ENCODE results near the gene PLEKHA4.
A peak's percentile ranks its signal among the peaks of the same experiment; 100 is the strongest.

PLEKHA4 gene

DNA sequence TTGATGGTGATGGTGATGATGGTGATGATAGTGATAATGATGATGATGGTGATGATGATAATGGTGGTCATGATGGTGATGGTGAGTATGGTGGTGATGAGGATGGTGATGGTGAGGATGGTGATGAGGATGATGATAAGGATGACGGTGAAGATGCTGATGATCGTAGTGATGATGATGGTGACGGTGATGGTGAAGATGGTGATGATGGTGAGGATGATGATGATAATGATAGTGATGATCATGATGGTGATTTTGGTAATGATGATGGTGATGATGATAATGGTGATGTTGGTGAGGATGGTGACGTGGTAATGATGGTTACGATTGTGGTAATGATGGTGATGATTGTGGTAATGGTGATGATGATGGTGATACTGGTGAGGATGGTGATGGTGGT, 46.8 kb downstream of the PLEKHA4 start:
- Mint-ChIP-seq H3K27ac (no peak overlapping the region), H3K36me3 (ENCODE audit: low read depth) (peaks cover 8% of the 10 kb centered on the region), H3K4me1 (peaks cover 6% of the 10 kb centered on the region), H3K27me3 (ENCODE audit: low read depth) (no peaks in the 10 kb centered on the region), H3K4me3 (no peak overlapping the region), H3K9me3 (no peaks in the 10 kb centered on the region)
- TF ChIP-seq CTCF (IDR thresholded peaks at IDR 0.05; ENCODE audit: unreplicated experiment in 3 of 3) = no peak

DNA sequence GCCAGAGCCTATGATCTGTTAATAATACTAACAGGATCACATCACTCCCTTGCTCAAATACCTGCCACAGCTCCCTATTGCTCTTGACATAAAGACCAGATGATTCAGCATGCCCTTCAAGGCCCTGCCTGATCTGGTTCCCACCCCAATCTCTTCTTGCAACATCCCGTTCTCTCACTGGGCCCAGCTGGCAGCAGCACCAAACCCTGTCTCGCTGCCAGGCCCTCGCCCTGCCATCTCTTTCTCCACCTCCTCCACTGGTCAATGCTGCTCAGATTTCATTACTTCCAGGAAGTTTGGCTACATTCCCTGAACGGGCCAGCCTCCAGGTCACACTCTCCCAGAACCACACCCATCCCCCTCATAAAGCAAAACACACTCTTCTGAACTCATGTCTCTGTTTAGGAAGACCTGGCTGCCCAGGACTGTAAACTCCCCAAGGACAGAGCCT, 49.0 kb downstream of the PLEKHA4 start:
- Mint-ChIP-seq H3K4me1 (peaks cover 13% of the 10 kb centered on the region), H3K27me3 (ENCODE audit: low read depth) (no peaks in the 10 kb centered on the region), H3K4me3 (no peak overlapping the region), H3K36me3 (ENCODE audit: low read depth) (peaks cover 9% of the 10 kb centered on the region), H3K9me3 (no peaks in the 10 kb centered on the region), H3K27ac (peak overlapping the region in 1 of 3 experiments; percentile 4)
- no peak for TF ChIP-seq CTCF (IDR thresholded peaks at IDR 0.05; ENCODE audit: unreplicated experiment in 3 of 3)

- H3K4me3 Mint-ChIP-seq = no peak overlapping the region
- no peak overlapping the region for H3K27ac Mint-ChIP-seq
- H3K4me1 Mint-ChIP-seq = peaks cover 13% of the 10 kb centered on the region
- no peaks in the 10 kb centered on the region for H3K27me3 Mint-ChIP-seq (ENCODE audit: low read depth)
- TF ChIP-seq CTCF (IDR thresholded peaks at IDR 0.05; ENCODE audit: unreplicated experiment in 3 of 3) = no peak
- H3K36me3 Mint-ChIP-seq (ENCODE audit: low read depth) = peaks cover 9% of the 10 kb centered on the region
- no peaks in the 10 kb centered on the region for H3K9me3 Mint-ChIP-seq
Measured at GRCh38 chr19:48818234-48818820, 50.1 kb downstream of the PLEKHA4 start.

- Mint-ChIP-seq H3K4me1 (peaks cover 14% of the 10 kb centered on the region), H3K27me3 (ENCODE audit: low read depth) (no peaks in the 10 kb centered on the region), H3K36me3 (ENCODE audit: low read depth) (peaks cover 9% of the 10 kb centered on the region), H3K9me3 (no peaks in the 10 kb centered on the region), H3K4me3 (no peak overlapping the region), H3K27ac (no peak overlapping the region)
- TF ChIP-seq CTCF (IDR thresholded peaks at IDR 0.05; ENCODE audit: unreplicated experiment in 3 of 3) = no peak
Measured at GRCh38 chr19:48817585-48818124, 50.8 kb downstream of the PLEKHA4 start.

DNA sequence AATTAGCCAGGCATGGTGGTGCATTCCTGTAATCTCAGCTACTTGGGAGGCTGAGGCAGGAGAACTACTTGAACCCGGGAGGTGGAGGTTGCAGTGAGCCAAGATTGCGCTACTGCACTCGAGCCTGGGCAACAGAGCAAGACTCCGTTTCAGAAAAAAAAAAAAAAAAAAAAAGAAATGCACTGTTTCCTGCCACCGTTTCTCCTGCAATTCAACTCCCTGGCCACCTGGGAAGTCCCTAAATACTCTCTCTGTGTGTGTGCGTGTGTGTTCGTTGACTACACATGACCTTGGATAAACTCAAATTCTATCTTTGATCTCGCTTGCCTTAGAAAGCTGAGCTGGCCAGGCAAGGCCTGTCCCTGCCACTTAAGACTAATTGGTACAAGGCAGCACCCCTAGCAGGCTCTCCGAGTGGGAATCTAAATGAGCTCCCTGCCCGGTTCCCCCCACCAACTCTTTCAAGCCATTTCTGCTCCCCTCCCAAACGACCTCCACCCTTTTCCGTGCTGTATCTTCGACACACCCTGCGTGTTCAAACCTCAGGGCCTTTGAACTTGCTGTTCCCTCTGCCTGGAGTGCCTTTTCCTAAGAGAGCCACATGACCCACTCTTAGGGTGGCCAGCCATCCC, 52.4 kb downstream of the PLEKHA4 start:
- H3K27ac Mint-ChIP-seq = peak overlapping the region in 1 of 3 experiments; percentile 10
- peaks cover 19% of the 10 kb centered on the region for H3K4me1 Mint-ChIP-seq
- no peaks in the 10 kb centered on the region for H3K27me3 Mint-ChIP-seq (ENCODE audit: low read depth)
- no peak for TF ChIP-seq CTCF (IDR thresholded peaks at IDR 0.05; ENCODE audit: unreplicated experiment in 3 of 3)
- H3K36me3 Mint-ChIP-seq (ENCODE audit: low read depth) = peaks cover 9% of the 10 kb centered on the region
- H3K4me3 Mint-ChIP-seq = peak overlapping the region in 1 of 3 experiments; percentile 40
- no peaks in the 10 kb centered on the region for H3K9me3 Mint-ChIP-seq
